K562 (cell line): Measurements from ENCODE around the gene NXT1. TPM values are rescaled to one million over a fixed set of nuclear protein-coding genes. Genes with fewer than 3 reads are reported as not detected.

ENCODE experiments used
- ATF7 ChIP-seq: fragments of 450-650 bp; IDR thresholded peaks from 2 replicates; pipeline ENCODE4 v1.7.1; 2014; ENCODE audit warnings: mild to moderate bottlenecking, moderate library complexity
- FIP1L1 ChIP-seq: fragments of 200-400 bp; formaldehyde crosslinking; IDR thresholded peaks from 2 replicates; pipeline ENCODE4 v1.6.1; 2018; ENCODE audit warnings: mild to moderate bottlenecking, low read depth, low read length; ENCODE audit not compliant: poor library complexity, severe bottlenecking
- HNRNPLL ChIP-seq: fragments of 200-400 bp; formaldehyde crosslinking; IDR thresholded peaks from 2 replicates; pipeline ENCODE4 v1.6.1; 2017; ENCODE audit warnings: low read length, low read depth, mild to moderate bottlenecking; ENCODE audit not compliant: poor library complexity, severe bottlenecking
- KLF16 ChIP-seq: IDR thresholded peaks from 2 replicates; pipeline ENCODE4 v1.6.1; 2016; ENCODE audit warnings: antibody characterized with exemption
- PKNOX1 ChIP-seq: fragments of 450-650 bp; IDR thresholded peaks from 2 replicates; pipeline ENCODE4 v1.6.1; 2016
- TCF3 ChIP-seq: sonication (generic); formaldehyde crosslinking; IDR thresholded peaks from 2 replicates; pipeline ENCODE4 v1.4.0; 2020; ENCODE audit warnings: mild to moderate bottlenecking, missing genetic modification reagents
- ZBTB26 ChIP-seq: fragments of 450-650 bp; formaldehyde crosslinking; IDR thresholded peaks from 2 replicates; pipeline ENCODE4 v1.4.0; 2022; ENCODE audit warnings: missing genetic modification characterization
- ZNF224 ChIP-seq: sonication (generic); formaldehyde crosslinking; IDR thresholded peaks from 2 replicates; pipeline ENCODE4 v1.8.0; 2022; ENCODE audit warnings: mild to moderate bottlenecking, missing genetic modification reagents
- polyA plus RNA-seq, 8 experiments: library from polyadenylated mRNA; depleted of rRNA in 4 of 8; stranded (reverse) in 5 of 8; unstranded in 3 of 8; fragments of >200 nt; fragmentation: Nextera tagmentation in 2 of 8; fragmentation: Illumina TruSeq in 1 of 8; extraction: Ambion mirVana in 2 of 8; extraction: Trizol in 1 of 8; gene quantifications; 2 replicates each; pipeline versions ENCODE4 v1.2.1 to v1.2.3, GENCODE V29; 2011 to 2014; ENCODE audit warnings: inconsistent platforms in 1 of 8, missing spikeins in 1 of 8
- total RNA-seq, 7 experiments: library from RNA; depleted of rRNA in 6 of 7; stranded (reverse); fragments of >200 nt in 6 of 7; fragmentation: Illumina TruSeq in 2 of 7; extraction: Trizol in 2 of 7; gene quantifications; 2 replicates each; pipeline versions ENCODE4 v1.2.1 to v1.2.3, GENCODE V29; 2011 to 2021; ENCODE audit warnings: low replicate concordance in 1 of 7
- TF ChIP-seq, protein P1 (sequence below): fragments of 200-800 bp; sonication (Bioruptor generic); IDR thresholded peaks from 2 replicates; pipeline ENCODE4 v1.6.1; 2017; ENCODE audit warnings: missing genetic modification characterization, missing compliant biosample characterization
- TF ChIP-seq, protein P2 (sequence below): fragments of 450-650 bp; IDR thresholded peaks from 2 replicates; pipeline ENCODE4 v1.7.1; 2018; ENCODE audit warnings: mild to moderate bottlenecking, low read depth; ENCODE audit not compliant: partially characterized antibody

Gene NXT1
- total and polyA plus RNA-seq, 9 of the 15 experiments (the other 6 are each of a cell fraction or from before 2014, with no cell fraction given): 7.7 to 50.9 (median 35.6) TPM

DNA sequence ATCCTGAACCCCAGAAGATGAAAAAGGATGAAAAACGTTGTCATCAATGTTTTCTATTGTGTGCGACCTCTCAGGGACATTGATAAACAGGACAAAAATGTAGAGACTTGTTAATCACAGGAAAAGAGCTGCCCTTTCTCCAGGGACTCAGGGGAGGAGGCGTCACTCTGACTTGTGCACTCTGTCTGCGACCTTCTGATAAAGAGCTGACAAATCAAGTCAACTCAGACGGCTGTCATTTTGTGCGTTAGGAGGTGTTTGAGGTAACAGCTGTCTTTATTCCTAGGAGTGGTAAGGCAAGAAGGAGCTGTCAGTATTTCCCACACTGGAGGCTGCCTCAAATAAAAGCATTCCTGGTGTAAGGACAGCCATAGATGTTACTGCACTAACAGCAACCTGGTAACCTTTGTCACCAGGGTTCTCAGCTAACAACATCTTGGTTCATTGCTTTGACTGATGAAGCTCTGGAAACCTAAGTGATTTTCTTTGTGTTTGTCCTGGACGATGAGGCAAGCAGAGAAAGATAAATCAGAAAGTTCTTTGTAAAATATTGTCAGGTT is 38.6 kb upstream of the NXT1 start (continued):
- TF ChIP-seq, protein P1, sequence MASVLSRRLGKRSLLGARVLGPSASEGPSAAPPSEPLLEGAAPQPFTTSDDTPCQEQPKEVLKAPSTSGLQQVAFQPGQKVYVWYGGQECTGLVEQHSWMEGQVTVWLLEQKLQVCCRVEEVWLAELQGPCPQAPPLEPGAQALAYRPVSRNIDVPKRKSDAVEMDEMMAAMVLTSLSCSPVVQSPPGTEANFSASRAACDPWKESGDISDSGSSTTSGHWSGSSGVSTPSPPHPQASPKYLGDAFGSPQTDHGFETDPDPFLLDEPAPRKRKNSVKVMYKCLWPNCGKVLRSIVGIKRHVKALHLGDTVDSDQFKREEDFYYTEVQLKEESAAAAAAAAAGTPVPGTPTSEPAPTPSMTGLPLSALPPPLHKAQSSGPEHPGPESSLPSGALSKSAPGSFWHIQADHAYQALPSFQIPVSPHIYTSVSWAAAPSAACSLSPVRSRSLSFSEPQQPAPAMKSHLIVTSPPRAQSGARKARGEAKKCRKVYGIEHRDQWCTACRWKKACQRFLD: no peak
- TF ChIP-seq ZNF224 (CRISPR knock-in tag) (no peak), FIP1L1 (no peak), PKNOX1 (peak; percentile 91), ATF7 (peak; percentile 28; the same call in 1 of the 2 replicates), ZBTB26 (CRISPR knock-in tag) (no peak), TCF3 (CRISPR knock-in tag) (peak; percentile 92), KLF16 (peak; percentile 77), HNRNPLL (no peak)
- TF ChIP-seq, protein P2, sequence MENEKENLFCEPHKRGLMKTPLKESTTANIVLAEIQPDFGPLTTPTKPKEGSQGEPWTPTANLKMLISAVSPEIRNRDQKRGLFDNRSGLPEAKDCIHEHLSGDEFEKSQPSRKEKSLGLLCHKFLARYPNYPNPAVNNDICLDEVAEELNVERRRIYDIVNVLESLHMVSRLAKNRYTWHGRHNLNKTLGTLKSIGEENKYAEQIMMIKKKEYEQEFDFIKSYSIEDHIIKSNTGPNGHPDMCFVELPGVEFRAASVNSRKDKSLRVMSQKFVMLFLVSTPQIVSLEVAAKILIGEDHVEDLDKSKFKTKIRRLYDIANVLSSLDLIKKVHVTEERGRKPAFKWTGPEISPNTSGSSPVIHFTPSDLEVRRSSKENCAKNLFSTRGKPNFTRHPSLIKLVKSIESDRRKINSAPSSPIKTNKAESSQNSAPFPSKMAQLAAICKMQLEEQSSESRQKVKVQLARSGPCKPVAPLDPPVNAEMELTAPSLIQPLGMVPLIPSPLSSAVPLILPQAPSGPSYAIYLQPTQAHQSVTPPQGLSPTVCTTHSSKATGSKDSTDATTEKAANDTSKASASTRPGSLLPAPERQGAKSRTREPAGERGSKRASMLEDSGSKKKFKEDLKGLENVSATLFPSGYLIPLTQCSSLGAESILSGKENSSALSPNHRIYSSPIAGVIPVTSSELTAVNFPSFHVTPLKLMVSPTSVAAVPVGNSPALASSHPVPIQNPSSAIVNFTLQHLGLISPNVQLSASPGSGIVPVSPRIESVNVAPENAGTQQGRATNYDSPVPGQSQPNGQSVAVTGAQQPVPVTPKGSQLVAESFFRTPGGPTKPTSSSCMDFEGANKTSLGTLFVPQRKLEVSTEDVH: no peak
- TF ChIP-seq, all 486 proteins: peak for 55
